Measurements from ENCODE around the gene GLRX5.

DNA sequence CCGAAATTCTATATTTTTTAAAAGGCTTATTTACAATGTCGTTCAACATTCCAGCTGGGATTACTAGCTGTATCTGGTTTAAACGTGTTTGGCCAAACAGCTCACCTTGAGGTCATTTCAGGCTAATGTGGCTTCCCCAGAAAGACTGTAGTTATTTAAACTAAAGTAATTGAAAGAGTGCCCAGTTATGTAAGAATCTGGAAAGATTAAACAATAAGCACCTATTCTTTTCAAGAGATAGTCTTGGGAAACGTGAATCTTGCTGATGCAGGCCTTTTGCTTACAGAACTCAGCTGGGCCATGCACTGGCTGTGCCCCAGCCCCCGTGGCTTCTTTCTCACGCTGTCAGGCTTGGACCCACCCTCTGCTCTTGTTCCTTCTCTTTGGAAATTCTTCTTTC, 24.4 kb downstream of the GLRX5 start:
- TF ChIP-seq CTCF (IDR thresholded peaks at IDR 0.05) (no peak), EP300 (IDR thresholded peaks at IDR 0.05; ENCODE audit: low read depth) (no peak), POLR2AphosphoS5 (IDR thresholded peaks at IDR 0.05) (no peak)
